Embryonic facial prominence (tissue), 1 donor: ENCODE results near the gene PLPPR1.

ENCODE experiments used
- DNase-seq: peaks from one replicate; pipeline ENCODE4 v3.0.0-alpha.2; 2016; ENCODE audit errors: extremely low spot score

Gene PLPPR1

GRCh38 chr9:101209670-101210069, 181.1 kb downstream of the PLPPR1 start:
- no peak for DNase-seq

- no peak for DNase-seq
Observed at GRCh38 chr9:101212661-101213060, 184.1 kb downstream of the PLPPR1 start.

GRCh38 chr9:101219030-101219429, 190.5 kb downstream of the PLPPR1 start:
- DNase-seq = no peak

DNA sequence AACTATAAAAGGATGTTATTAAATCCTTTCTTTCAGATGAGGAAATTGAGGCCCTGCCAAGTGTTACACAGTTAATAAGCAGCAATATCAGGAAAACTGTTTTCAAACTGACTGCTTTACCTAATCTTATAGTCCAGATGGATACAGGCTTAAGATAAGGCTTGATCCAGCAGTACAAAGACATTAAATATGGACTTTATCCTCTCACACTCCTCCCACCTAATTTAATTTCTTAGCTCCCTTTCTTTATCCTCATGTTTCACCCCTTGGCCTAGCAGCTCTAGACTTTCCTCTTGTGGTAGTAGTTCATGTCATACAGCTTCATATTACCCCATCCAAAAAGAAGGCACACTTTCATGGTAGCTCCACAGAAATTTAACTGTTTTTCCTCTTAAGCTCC, 191.8 kb downstream of the PLPPR1 start:
- DNase-seq = no peak

- no peak for DNase-seq
Observed at GRCh38 chr9:101225271-101225670, 196.7 kb downstream of the PLPPR1 start.

DNA sequence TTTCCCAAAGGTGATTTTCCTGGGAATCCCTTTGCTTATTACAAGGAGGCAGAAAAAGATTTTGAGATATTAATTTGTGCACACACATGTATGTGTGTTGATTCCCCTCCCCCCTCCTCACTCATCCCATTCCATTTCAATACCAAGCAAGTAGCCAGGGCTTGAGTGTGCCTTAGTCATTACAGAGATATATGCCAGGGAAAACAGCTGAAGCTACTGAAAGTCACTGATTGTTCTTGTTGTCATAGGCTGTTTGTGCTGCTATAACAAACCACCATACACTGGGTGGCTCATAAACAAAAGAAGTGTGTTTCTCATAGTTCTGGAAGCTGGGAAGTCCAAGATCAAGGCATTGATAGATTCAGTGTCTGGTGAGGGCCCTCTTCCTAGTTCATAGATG, 197.6 kb downstream of the PLPPR1 start:
- DNase-seq = no peak

DNA sequence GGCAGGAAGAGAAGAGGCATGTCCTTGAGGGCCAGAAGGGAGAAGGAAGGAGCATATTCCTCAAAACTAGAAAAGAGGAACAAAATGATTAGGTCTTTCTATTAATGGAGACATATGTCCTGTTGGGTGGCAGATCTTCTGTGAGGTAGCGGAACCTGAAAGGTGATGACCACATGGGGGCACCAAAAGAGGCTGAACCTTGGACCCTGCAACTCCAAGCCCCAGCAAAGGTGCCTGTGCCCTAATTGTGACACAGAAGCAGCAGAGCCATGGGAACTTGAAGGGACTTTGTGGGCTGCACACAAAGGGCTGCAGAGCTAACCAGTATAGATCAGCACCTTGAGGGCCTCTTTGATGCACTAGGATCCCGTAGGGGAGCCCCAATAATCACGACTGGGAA, 198.3 kb downstream of the PLPPR1 start:
- DNase-seq = no peak

DNA sequence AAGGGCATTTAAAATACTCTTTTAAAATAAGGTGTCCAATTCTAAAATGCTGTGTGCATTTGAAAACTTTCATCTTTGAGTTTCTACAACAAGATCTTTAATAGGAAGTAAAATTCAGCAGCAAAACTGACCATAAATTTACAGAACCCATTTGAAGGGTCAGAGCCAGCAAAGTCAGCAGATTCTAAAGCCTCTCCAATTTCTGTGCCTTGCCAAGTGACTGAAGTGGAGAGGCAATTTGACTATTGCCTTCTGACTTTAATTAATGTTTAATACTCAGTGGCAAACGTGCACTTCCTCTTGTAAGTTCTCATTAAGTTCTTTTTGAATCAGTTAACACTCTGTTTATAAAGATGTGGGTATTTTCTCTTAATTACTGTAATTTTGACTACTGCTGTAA, 201.1 kb downstream of the PLPPR1 start:
- DNase-seq = no peak

GRCh38 chr9:101232405-101232977, 204.0 kb downstream of the PLPPR1 start:
- no peak for DNase-seq

- DNase-seq = no peak
Observed at GRCh38 chr9:101235105-101235866, 206.8 kb downstream of the PLPPR1 start.

- no peak for DNase-seq
Observed at GRCh38 chr9:101242651-101243050, 214.1 kb downstream of the PLPPR1 start.

DNA sequence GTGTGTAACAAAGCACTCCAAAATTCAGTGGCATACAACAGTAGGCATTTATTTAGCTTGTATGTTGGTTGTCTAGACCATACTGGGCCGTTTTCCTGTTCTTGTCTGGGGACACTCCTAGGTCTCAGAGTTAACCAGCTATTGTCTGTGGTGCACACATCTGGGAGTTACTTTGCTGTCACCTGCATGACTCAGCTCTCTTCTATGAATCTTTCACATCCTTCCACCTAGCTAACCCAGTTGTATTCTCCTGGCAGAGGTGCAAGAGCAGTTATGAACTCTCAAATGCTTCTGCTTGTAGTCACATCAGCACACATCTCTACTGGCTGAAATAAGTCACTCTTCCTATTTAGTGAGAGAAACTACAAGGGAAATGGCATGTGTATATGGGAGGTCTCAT, 218.2 kb downstream of the PLPPR1 start:
- no peak for DNase-seq

DNA sequence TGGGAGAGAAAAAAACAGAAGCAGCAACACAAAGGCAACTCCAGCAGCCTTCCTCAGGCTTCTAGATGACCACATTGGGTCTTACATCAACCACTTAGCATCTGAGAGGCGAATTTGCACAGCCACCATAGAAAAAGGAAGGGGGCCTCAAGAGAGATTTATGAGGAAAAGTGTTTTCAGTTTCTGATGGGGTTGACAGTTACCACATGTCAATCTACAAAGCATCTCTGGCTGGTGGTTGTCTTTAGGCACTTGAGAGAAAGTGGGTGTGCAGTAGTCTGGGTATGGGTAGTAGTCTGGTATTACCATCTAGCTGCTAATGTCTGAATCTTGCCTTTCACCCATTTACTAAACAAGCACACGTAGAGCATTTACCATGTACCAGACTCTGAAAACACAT, 218.8 kb downstream of the PLPPR1 start:
- no peak for DNase-seq

DNA sequence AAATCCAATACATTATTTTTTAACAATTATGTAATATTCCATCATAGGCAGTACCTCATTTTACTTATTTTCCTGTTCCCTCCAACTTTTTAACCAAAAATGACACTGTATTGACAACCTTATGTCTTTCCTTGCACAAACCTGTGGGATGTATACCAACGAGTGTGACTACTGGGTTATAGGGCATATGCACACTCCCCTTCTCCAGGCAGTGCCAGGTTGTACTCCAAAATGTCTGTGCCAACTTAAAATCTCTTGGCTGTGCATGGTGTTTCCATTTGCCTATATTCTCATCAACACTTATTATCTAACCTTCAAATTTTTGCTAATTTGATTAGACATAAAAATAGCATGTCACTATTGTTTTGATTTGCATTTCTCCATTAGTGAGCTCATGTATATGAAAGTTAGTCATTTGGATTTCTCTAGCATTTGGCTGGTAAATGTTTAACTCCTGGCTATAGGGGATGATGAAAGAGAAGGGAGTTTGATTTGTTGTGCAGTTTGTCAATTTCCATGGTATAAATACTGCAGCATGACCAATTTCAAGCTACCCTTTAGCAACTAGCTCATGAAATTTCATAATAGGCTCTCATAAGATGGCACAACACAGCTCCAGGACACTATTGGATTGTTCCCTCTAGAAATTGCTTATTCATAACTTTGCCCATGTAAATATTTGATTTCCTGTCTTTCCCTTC, 226.4 kb downstream of the PLPPR1 start:
- DNase-seq = no peak

- no peak for DNase-seq
Observed at GRCh38 chr9:101264727-101265126, 236.2 kb downstream of the PLPPR1 start.

DNA sequence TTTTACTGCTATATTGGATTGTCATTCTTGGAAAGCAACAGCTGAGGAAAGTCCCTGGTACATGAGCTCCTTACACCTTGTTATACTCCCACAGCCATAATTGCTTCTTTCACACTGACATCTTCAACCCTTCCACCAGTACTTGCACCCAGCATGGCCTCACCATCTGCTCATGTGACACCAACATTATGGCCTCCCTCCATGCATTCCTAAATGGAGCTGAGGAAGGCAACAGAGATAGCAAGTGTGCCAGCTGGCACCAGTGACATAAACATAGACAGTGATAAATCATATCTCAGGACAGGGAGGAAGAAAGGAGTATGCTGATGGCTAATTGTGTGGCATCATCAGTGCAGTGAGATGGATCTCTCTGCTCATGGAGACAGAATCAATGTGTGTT, 236.7 kb downstream of the PLPPR1 start:
- no peak for DNase-seq

DNA sequence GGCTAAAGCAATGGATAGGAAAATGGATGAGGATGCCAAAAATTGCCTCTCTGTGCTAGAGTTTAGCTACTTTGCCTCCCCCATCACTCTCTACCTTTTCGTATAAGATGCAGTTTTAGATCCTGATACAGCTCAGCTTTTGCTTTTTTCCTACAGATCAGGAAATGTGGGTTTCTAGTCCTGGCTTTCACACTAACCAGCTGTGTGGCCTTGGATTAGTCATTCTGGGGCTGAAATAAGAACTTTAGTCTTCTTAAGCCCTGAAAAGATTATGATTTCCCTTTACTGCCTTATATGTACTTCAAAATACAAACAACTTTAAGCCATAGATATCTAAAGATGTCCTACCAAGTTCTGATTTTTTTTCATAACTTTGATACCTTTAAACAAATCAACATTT, 239.9 kb downstream of the PLPPR1 start:
- DNase-seq = no peak

DNA sequence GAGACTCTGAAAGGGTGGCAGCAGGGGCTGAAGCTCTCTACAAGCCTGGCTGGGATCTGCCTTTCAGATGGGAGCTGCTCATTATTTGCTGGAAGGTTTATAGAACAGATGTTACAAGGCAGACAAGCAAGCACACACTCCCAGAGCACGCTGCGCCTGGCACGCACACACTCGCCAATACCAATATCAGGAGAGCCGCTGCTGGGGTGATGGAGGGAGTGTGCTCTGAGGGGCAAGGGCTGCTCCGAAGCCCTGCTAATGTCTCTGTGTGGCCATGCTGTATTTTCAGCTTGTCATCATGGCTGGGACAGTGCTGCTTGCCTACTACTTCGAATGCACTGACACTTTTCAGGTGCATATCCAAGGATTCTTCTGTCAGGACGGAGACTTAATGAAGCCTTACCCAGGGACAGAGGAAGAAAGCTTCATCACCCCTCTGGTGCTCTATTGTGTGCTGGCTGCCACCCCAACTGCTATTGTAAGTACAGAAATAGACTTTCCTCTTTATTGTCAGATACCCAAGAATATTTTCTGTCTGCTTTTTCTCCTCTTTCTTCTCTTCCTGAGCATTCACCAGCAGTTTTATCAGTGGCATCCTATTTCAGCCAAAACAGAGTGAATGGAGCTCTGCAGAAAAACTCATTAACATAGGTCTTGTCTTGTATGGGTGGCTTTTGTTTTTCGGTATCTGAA, 241.2 kb downstream of the PLPPR1 start:
- DNase-seq = no peak

DNA sequence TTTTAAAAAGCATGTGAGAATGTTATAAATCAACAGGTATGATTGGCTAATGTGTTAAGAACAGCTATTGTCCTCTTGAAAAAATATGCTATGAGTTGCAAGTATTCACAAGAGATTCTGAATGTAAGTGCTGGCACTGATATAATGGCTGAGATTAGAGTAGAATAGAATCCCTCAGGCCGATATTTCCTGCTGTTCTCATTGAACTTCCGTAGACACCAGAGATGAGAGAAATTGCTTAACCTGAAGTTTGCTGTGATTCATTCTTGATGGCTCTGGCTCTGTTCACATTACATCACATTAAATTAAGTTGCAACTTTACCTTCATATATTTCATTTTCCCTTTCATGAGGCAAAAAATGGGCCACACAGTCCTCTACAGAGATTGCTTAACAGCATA, 241.8 kb downstream of the PLPPR1 start:
- no peak for DNase-seq

DNA sequence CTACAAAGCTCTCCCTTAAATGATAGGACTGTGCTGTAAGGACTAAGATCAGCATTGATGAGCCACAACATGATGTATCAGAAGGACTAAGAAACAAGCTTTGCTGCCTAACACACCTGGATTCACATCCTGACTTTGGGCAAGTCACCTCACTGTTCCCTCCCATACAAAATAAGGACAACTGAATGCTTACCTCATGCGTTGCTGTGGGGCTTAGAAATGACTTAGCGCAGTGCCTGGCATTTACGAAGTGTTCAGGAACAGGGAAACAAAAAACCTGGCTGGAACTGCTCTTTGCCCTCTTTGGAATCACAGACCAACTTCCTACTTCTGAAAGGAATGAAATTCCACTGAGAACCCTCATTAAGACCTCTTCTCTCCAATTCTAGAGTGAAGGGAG, 242.6 kb downstream of the PLPPR1 start:
- DNase-seq = no peak

GRCh38 chr9:101274971-101275768, 246.6 kb downstream of the PLPPR1 start:
- DNase-seq = no peak

DNA sequence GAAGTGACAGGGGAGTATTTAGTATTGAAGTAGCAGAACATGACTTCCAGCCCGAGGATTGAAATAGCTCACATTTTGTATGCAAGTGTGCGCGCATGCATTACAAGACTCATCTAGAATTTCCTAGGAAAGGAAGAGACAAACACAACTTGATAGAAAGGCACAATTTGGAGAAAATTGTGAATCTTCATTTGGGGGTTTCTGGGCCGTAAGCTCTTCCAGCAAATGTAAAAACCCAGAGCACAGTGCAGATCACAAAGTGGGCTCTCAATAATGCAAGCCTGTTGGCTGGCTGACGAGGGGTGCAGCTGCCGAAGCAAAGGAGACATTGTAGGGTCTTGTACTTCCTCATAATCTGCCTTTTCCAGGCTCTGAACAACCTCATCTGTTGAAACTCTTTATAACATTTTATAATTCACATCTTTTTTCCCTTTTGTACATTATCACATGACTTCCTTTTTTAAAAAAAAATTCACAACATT, 247.3 kb downstream of the PLPPR1 start:
- no peak for DNase-seq
